GM12878 (cell line): Measurements from ENCODE around the gene RFFL. TPM values are rescaled to one million over a fixed set of nuclear protein-coding genes. Genes with fewer than 3 reads are reported as not detected.

ENCODE experiments used
- ATAC-seq: fragments of 200-7000 bp; cut with Tn5 transposase; 3 replicates; pipeline ENCODE4 v1.9.1; 2020; ENCODE audit warnings: mild to moderate bottlenecking, moderate library complexity
- BruUV-seq: library from RNA; stranded (reverse); fragments of 400-500 nt; replicated peaks from 2 replicates; lab custom pipeline; 2021; lab: Mats Ljungman, UMichigan
- CTCF ChIA-PET: fragments of 300-600 bp; sonication (Branson Sonifier 250); formaldehyde crosslinking; extraction: SDS; loops from one replicate; lab custom pipeline; 2021; ENCODE audit warnings: inconsistent platforms; lab: Yijun Ruan, JAX
- POLR2A ChIA-PET: fragments of 350-600 bp; formaldehyde crosslinking; extraction: SDS; loops from one replicate; lab custom pipeline; 2021; ENCODE audit warnings: inconsistent platforms; lab: Charles Lee
- RAD21 ChIA-PET: fragments of 300-600 bp; sonication (Branson Sonifier 250); formaldehyde crosslinking; loops from one replicate; lab custom pipeline; 2023; ENCODE audit warnings: antibody characterized with exemption; ENCODE audit not compliant: unreplicated experiment; lab: Charles Lee
- SMC1A ChIA-PET: fragments of 300-600 bp; sonication (Branson Sonifier 250); formaldehyde crosslinking; loops from one replicate; lab custom pipeline; 2023; ENCODE audit not compliant: unreplicated experiment, uncharacterized antibody; lab: Charles Lee
- DNase-seq: peaks from one replicate; pipeline ENCODE4 v3.0.0-alpha.2; 2011; ENCODE audit warnings: low read depth, low spot score
- FAIRE-seq: peaks from 3 replicates; lab custom pipeline; 2011; peaks lifted over from hg19 to GRCh38; lab: Jason Lieb, UNC
- H2AFZ ChIP-seq: 2 replicates; pipeline ENCODE4 v1.6.0; 2011; ENCODE audit warnings: low read depth, low read length, control low read depth; ENCODE audit not compliant: control insufficient read depth
- H3K27ac ChIP-seq: 2 replicates; pipeline ENCODE4 v1.5.1; 2011; ENCODE audit warnings: control low read depth; ENCODE audit not compliant: control insufficient read depth, insufficient read depth
- H3K27me3 ChIP-seq, 2 experiments: replicated peaks in 1 of 2; 2 replicates each; pipeline versions ENCODE4 v1.6.0 to v1.6.1; 2011; ENCODE audit warnings: low read length in 1 of 2; ENCODE audit not compliant: control insufficient read depth in 2 of 2, insufficient read depth in 2 of 2
- H3K36me3 ChIP-seq, 2 experiments: 2 replicates each; pipeline ENCODE4 v1.5.1; 2011; ENCODE audit warnings: low read length in 1 of 2; ENCODE audit not compliant: control insufficient read depth in 2 of 2, insufficient read depth in 2 of 2
- H3K4me1 ChIP-seq: 2 replicates; pipeline ENCODE4 v1.6.1; 2011; ENCODE audit warnings: mild to moderate bottlenecking, low read length, moderate library complexity, mixed read lengths; ENCODE audit not compliant: control insufficient read depth, insufficient read depth
- H3K4me2 ChIP-seq: 2 replicates; pipeline ENCODE4 v1.6.0; 2011; ENCODE audit warnings: control low read depth; ENCODE audit not compliant: control insufficient read depth, insufficient read depth
- H3K4me3 ChIP-seq: fragments of 200-600 bp; sonication (generic); 2 replicates; pipeline ENCODE4 v1.5.1; 2016
- H3K79me2 ChIP-seq: 2 replicates; pipeline ENCODE4 v1.6.0; 2011; ENCODE audit warnings: low read length; ENCODE audit not compliant: control insufficient read depth, insufficient read depth
- H3K9ac ChIP-seq: 2 replicates; pipeline ENCODE4 v1.8.0; 2011; ENCODE audit warnings: low read length, control low read depth, mixed read lengths; ENCODE audit not compliant: control insufficient read depth, insufficient read depth
- H3K9me3 ChIP-seq: replicated peaks from 3 replicates; pipeline ENCODE4 v1.5.1; 2011; ENCODE audit warnings: mild to moderate bottlenecking, low read length; ENCODE audit not compliant: control insufficient read depth, insufficient read depth
- H4K20me1 ChIP-seq: 2 replicates; pipeline ENCODE4 v1.6.0; 2011; ENCODE audit not compliant: control insufficient read depth, insufficient read depth
- ATF7 ChIP-seq: fragments of 450-650 bp; IDR thresholded peaks from 2 replicates; pipeline ENCODE4 v1.6.1; 2016; ENCODE audit warnings: low read depth, mild to moderate bottlenecking
- BCL11A ChIP-seq: IDR thresholded peaks from 2 replicates; pipeline ENCODE4 v1.6.1; 2011; ENCODE audit warnings: low read depth, low read length
- BCLAF1 ChIP-seq: fragments of 450-650 bp; IDR thresholded peaks from 2 replicates; pipeline ENCODE4 v1.6.1; 2017; ENCODE audit warnings: antibody characterized with exemption, mild to moderate bottlenecking, moderate library complexity
- CEBPB ChIP-seq, 2 experiments: fragments of 150-350 bp in 1 of 2; IDR thresholded peaks; 2 replicates each; pipeline ENCODE4 v1.6.1; 2012 to 2014; ENCODE audit warnings: low read depth in 2 of 2, low read length in 2 of 2, borderline replicate concordance in 1 of 2, inconsistent platforms in 1 of 2
- CEBPZ ChIP-seq: fragments of 150-350 bp; IDR thresholded peaks from 2 replicates; pipeline ENCODE4 v1.6.1; 2016; ENCODE audit warnings: low read depth, low read length
- CREM ChIP-seq: IDR thresholded peaks from 2 replicates; pipeline ENCODE4 v1.6.1; 2014; ENCODE audit warnings: antibody characterized with exemption, low read depth
- HDGF ChIP-seq: fragments of 450-650 bp; IDR thresholded peaks from 2 replicates; pipeline ENCODE4 v1.6.1; 2016; ENCODE audit warnings: antibody characterized with exemption
- NRF1 ChIP-seq: conservative IDR thresholded peaks from 2 replicates; pipeline ENCODE4 v1.6.1; 2011; ENCODE audit warnings: mild to moderate bottlenecking, low read depth, low read length, improper control_type of control experiment
- POLR2AphosphoS5 ChIP-seq: IDR thresholded peaks from 2 replicates; pipeline ENCODE4 v1.6.1; 2011; ENCODE audit warnings: mild to moderate bottlenecking, low read length, inconsistent platforms
- SMAD5 ChIP-seq: IDR thresholded peaks from 2 replicates; pipeline ENCODE4 v1.6.1; 2016; ENCODE audit warnings: antibody characterized with exemption, low read depth
- STAT1 ChIP-seq: fragments of 450-650 bp; conservative IDR thresholded peaks from 2 replicates; pipeline ENCODE4 v1.6.1; 2014; ENCODE audit warnings: antibody characterized with exemption, mild to moderate bottlenecking
- TAF1 ChIP-seq: IDR thresholded peaks from 2 replicates; pipeline ENCODE4 v1.6.1; 2011; ENCODE audit warnings: mild to moderate bottlenecking, low read depth, low read length, borderline replicate concordance
- WGBS: methylation state at CpG from one replicate; pipeline ENCODE4 v1.1.6; 2016; ENCODE audit warnings: low lambda C conversion rate; ENCODE audit not compliant: insufficient replicate concordance, insufficient coverage; ENCODE audit errors: missing lambda C conversion rate; 5-methylcytosine and 5-hydroxymethylcytosine counted together
- in situ Hi-C: fragments of 300-500 bp; cut with MboI; formaldehyde crosslinking; loops from 9 replicates; pipeline ENCODE4 v1.14.3; 2018; ENCODE audit warnings: mixed read lengths
- intact Hi-C: fragments of 100-400 bp; cut with micrococcal nuclease; formaldehyde crosslinking; loops from one replicate; pipeline ENCODE4 v1.14.2; 2022; ENCODE audit not compliant: unreplicated experiment
- polyA plus RNA-seq, 11 experiments: library from polyadenylated mRNA; depleted of rRNA in 4 of 11; unstranded in 6 of 11; stranded (reverse) in 5 of 11; fragments of >200 nt; fragmentation: Nextera tagmentation in 4 of 11; fragmentation: Illumina TruSeq in 1 of 11; extraction: Ambion mirVana in 4 of 11; extraction: Trizol in 1 of 11; gene quantifications; 1 replicate in 1 of 11; 2 replicates in 10 of 11; pipeline versions ENCODE4 v1.2.1 to v1.2.3, GENCODE V29; 2011 to 2016; ENCODE audit warnings: inconsistent platforms in 2 of 11, missing spikeins in 2 of 11, low read depth in 1 of 11
- total RNA-seq, 4 experiments: library from RNA; depleted of rRNA in 3 of 4; stranded (reverse); fragments of >200 nt in 3 of 4; fragmentation: Illumina TruSeq in 1 of 4; extraction: Trizol in 1 of 4; gene quantifications; 2 replicates each; pipeline versions ENCODE4 v1.2.1 to v1.2.3, GENCODE V29; 2013 to 2021

Gene RFFL
- total and polyA plus RNA-seq, 10 of the 15 experiments (the other 5 are each of a cell fraction or from before 2014, with no cell fraction given): 4.7 to 56.1 (median 26.9) TPM

- TF ChIP-seq BCLAF1: no peak
- no peak for TF ChIP-seq SMAD5
- no peak for TF ChIP-seq POLR2AphosphoS5
- TF ChIP-seq NRF1: no peak
- no peak for TF ChIP-seq HDGF
Measured at GRCh38 chr17:34987232-34987631, 76.3 kb downstream of the RFFL start (continued).

- 0 out of 2 replicates have a peak, but pooled peaks have one; percentile 18 for TF ChIP-seq CREM
- no peak for TF ChIP-seq STAT1
- TF ChIP-seq CEBPZ: no peak
- TF ChIP-seq ATF7: peak; percentile 86
- no peak for TF ChIP-seq TAF1
- no peak for TF ChIP-seq CEBPB (IDR thresholded peaks at IDR 0.05; ENCODE audit: borderline replicate concordance in 1 of 2, low read depth in 2 of 2, low read length in 2 of 2)
- no peak for TF ChIP-seq BCL11A
- TF ChIP-seq HDGF: no peak
- no peaks in the 10 kb centered on the region for H3K9me3 ChIP-seq
- H3K4me1 ChIP-seq: peaks cover 12% of the 10 kb centered on the region
- H4K20me1 ChIP-seq: no peaks in the 10 kb centered on the region
- peak overlapping the region; percentile 89 for H3K4me3 ChIP-seq
- peak overlapping the region; percentile 89 for H3K9ac ChIP-seq
- CTCF ChIA-PET: interaction anchor here (0.7 to 3.9 kb wide), 12 partner anchors 10 to 138 kb away, joined by 3 to 16 read pairs (median 3); partner anchors contain the start of genes CCT6B and ZNF830
- H3K79me2 ChIP-seq: peaks cover 22% of the 10 kb centered on the region
- H3K27ac ChIP-seq: peak overlapping the region; percentile 85
- TSS peak; percentile 63 for BruUV-seq
- peak; percentile 27 for ATAC-seq
- no peak for DNase-seq
- no peak for FAIRE-seq
- no peaks in the 10 kb centered on the region for H3K27me3 ChIP-seq
- H3K36me3 ChIP-seq: peaks cover 0 to 4% of the 10 kb centered on the region in 2 experiments; a peak in 1 of 4 replicates
- intact Hi-C loops (loop anchor here (5.0 to 10.0 kb wide), 3 partner anchors 106 to 557 kb away; partner anchors contain the start of gene RAD51D), in situ Hi-C loops (no loop called here)
- SMC1A ChIA-PET: interaction anchor here (0.6 to 2.6 kb wide), 19 partner anchors 9 to 556 kb away, joined by 3 to 20 read pairs (median 3); partner anchors contain the start of gene SLFN12L
- RAD21 ChIA-PET: interaction anchor here (0.7 to 2.4 kb wide), 7 partner anchors 9 to 439 kb away, joined by 3 to 17 read pairs (median 5); partner anchors contain the start of gene RFFL
- WGBS: 41% methylated on average over 8 of the region's 8 CpGs
- POLR2A ChIA-PET: interaction anchor here (1.1 to 2.5 kb wide), 4 partner anchors 10 to 138 kb away, joined by 4 to 7 read pairs (median 5); partner anchors contain the start of gene RAD51D
- H2AFZ ChIP-seq: peak overlapping the region; percentile 55
- peak overlapping the region; percentile 86 for H3K4me2 ChIP-seq
Measured at GRCh38 chr17:34981538-34982241, 81.8 kb downstream of the RFFL start.
